Measurements from ENCODE around the gene LRRC18. TPM values are rescaled to one million over a fixed set of nuclear protein-coding genes. Genes with fewer than 3 reads are reported as not detected.

The LRRC18 gene
- total RNA-seq, 1 experiment from 2014 or later, result not detected

GRCh38 chr10:48935577-48935976 lies 4.1 kb downstream of the LRRC18 start:
- POLR2A ChIA-PET, result no interaction called here

More at GRCh38 chr10:48935577-48935976, 4.1 kb downstream of the LRRC18 start:
- intact Hi-C loops (cut with micrococcal nuclease), result no loop called here
- ChIA-PET CTCF (no interaction called here), RAD21 (ENCODE audit: low non-redundant PET in 1 of 2, low total read pairs in 2 of 2, uncharacterized antibody in 2 of 2, unreplicated experiment in 2 of 2) (no interaction called here)
- no peaks in the 10 kb centered on the region for H3K4me1 ChIP-seq (ENCODE audit: control insufficient read depth in 1 of 2, insufficient read depth in 2 of 2, low read length in 2 of 2)
- H3K4me2 ChIP-seq (ENCODE audit: low read length), result no peak overlapping the region
- no peak overlapping the region for H3K4me3 ChIP-seq (replicated peaks in 1 of 2; ENCODE audit: low read depth in 1 of 2, low read length in 2 of 2)
- no peak for DNase-seq (ENCODE audit: low read depth, low spot score)
- no peak for ATAC-seq
- no peak overlapping the region for H3K27ac ChIP-seq (ENCODE audit: low read depth, low read length)
- H3K79me2 ChIP-seq (ENCODE audit: insufficient read depth, low read length), result no peaks in the 10 kb centered on the region
- H3K36me3 ChIP-seq (ENCODE audit: control insufficient read depth in 1 of 2, insufficient read depth in 2 of 2, low read length in 2 of 2), result no peaks in the 10 kb centered on the region
- no peaks in the 10 kb centered on the region for H4K20me1 ChIP-seq (ENCODE audit: insufficient read depth)
- no peak overlapping the region for H2AFZ ChIP-seq (ENCODE audit: low read depth, low read length, poor library complexity, severe bottlenecking)
- H3K9ac ChIP-seq (ENCODE audit: low read length), result no peak overlapping the region
- H3K9me3 ChIP-seq (ENCODE audit: control insufficient read depth in 1 of 2, insufficient read depth in 1 of 2, low read depth in 1 of 2, low read length in 2 of 2), result no peaks in the 10 kb centered on the region
- no peak for TF ChIP-seq EZH2phosphoT487 (IDR thresholded peaks at IDR 0.05; ENCODE audit: borderline replicate concordance)
- no peak for TF ChIP-seq ZNF274 (IDR thresholded peaks at IDR 0.05; ENCODE audit: low read depth, low read length)
- TF ChIP-seq EGR1 (IDR thresholded peaks at IDR 0.05; ENCODE audit: low read depth), result no peak
- no peak for TF ChIP-seq EZH2 (IDR thresholded peaks at IDR 0.05)
- TF ChIP-seq CBX3 (IDR thresholded peaks at IDR 0.05; ENCODE audit: low read depth), result no peak
- no peak for TF ChIP-seq ATF3 (IDR thresholded peaks at IDR 0.05)
- no peak for TF ChIP-seq SRF (IDR thresholded peaks at IDR 0.05; ENCODE audit: low read depth)
- no peak for TF ChIP-seq POLR2AphosphoS5 (IDR thresholded peaks at IDR 0.05; ENCODE audit: low read depth, low read length)
- TF ChIP-seq CTCF (IDR thresholded peaks at IDR 0.05 in 2 of 3, conservative IDR thresholded peaks at IDR 0.05 in 1 of 3; ENCODE audit: borderline replicate concordance in 1 of 3, insufficient read depth in 1 of 3, low read depth in 2 of 3, low read length in 2 of 3), result no peak
- no peak for TF ChIP-seq FOSL1 (IDR thresholded peaks at IDR 0.05; ENCODE audit: low read depth)
- no peak for TF ChIP-seq TCF7L2 (IDR thresholded peaks at IDR 0.05; ENCODE audit: borderline replicate concordance, extremely low read depth, insufficient read depth, insufficient read length)
- no peak for TF ChIP-seq ZFX (IDR thresholded peaks at IDR 0.05)
- no peak for TF ChIP-seq SP1 (IDR thresholded peaks at IDR 0.05; ENCODE audit: low read depth)
- no peak for TF ChIP-seq SIN3A (IDR thresholded peaks at IDR 0.05; ENCODE audit: low read depth)
- no TSS peak for BruUV-seq (replicated peaks)
- H3K9me2 ChIP-seq (ENCODE audit: insufficient read depth), result no peaks in the 10 kb centered on the region
- peaks cover 5% of the 10 kb centered on the region; the same call in 1 of the 2 replicates for H3K27me3 ChIP-seq (ENCODE audit: insufficient read depth, low read length)

Data from HCT116 (cell line).